HepG2 (cell line): Measurements from ENCODE around the gene SIGLEC7. TPM values are rescaled to one million over a fixed set of nuclear protein-coding genes. Genes with fewer than 3 reads are reported as not detected.

Experiments used
- ATAC-seq: fragments of 200-7000 bp; cut with Tn5 transposase; 3 replicates; pipeline ENCODE4 v1.9.1; 2020; ENCODE audit warnings: mild to moderate bottlenecking, moderate library complexity
- BruUV-seq: library from RNA; stranded (reverse); fragments of 400-500 nt; replicated peaks from 2 replicates; lab custom pipeline; 2021; lab: Mats Ljungman, UMichigan
- CTCF ChIA-PET: fragments of 300-600 bp; formaldehyde crosslinking; extraction: SDS; loops from one replicate; lab custom pipeline; 2021; ENCODE audit warnings: low total read pairs, inconsistent platforms, low intra/inter-chr PET ratio; lab: Yijun Ruan, JAX
- POLR2A ChIA-PET: fragments of 350-600 bp; sonication (Branson Sonifier 250); formaldehyde crosslinking; loops from one replicate; lab custom pipeline; 2020; ENCODE audit warnings: antibody characterized with exemption, inconsistent platforms; lab: Yijun Ruan, JAX
- DNase-seq: peaks from one replicate; pipeline ENCODE4 v3.0.0-alpha.2; 2015; ENCODE audit warnings: low spot score
- FAIRE-seq: peaks from 3 replicates; lab custom pipeline; 2011; peaks lifted over from hg19 to GRCh38; lab: Jason Lieb, UNC
- H2AFZ ChIP-seq: one replicate; pipeline ENCODE4 v1.6.1; 2011; ENCODE audit warnings: low read length, inconsistent platforms
- H3K27ac ChIP-seq: fragments of 300-600 bp; 3 replicates; pipeline ENCODE4 v1.8.0; 2011; ENCODE audit warnings: mixed run types, mild to moderate bottlenecking, mixed read lengths, low read length, inconsistent platforms; ENCODE audit not compliant: insufficient read depth; ENCODE audit errors: extremely low read length
- H3K27me3 ChIP-seq, 2 experiments: fragments of 200-600 bp in 1 of 2; 2 replicates in 1 of 2; 3 replicates in 1 of 2; pipeline versions ENCODE4 v1.6.0 to v1.8.0; 2011; ENCODE audit warnings: low read length in 2 of 2, mild to moderate bottlenecking in 2 of 2, moderate library complexity in 2 of 2, inconsistent platforms in 1 of 2; ENCODE audit not compliant: insufficient read depth in 2 of 2, control insufficient read depth in 1 of 2
- H3K36me3 ChIP-seq, 2 experiments: fragments of 200-600 bp in 1 of 2; replicated peaks in 1 of 2; 2 replicates in 1 of 2; 3 replicates in 1 of 2; pipeline versions ENCODE4 v1.5.1 to v1.8.0; 2011; ENCODE audit warnings: low read length in 2 of 2, inconsistent platforms in 1 of 2; ENCODE audit not compliant: insufficient read depth in 2 of 2, control insufficient read depth in 1 of 2
- H3K4me1 ChIP-seq: 2 replicates; pipeline ENCODE4 v1.5.1; 2012; ENCODE audit warnings: low read length, inconsistent platforms; ENCODE audit not compliant: insufficient read depth
- H3K4me2 ChIP-seq: 2 replicates; pipeline ENCODE4 v1.6.0; 2011; ENCODE audit warnings: low read depth, low read length, inconsistent platforms
- H3K4me3 ChIP-seq, 3 experiments: fragments of 200-600 bp in 1 of 3; sonication (generic), shearing (Covaris generic) in 1 of 3; replicated peaks in 1 of 3; 2 replicates each; pipeline ENCODE4 v1.5.1; 2011 to 2016; ENCODE audit warnings: low read length in 3 of 3, inconsistent platforms in 2 of 3, low read depth in 2 of 3, mild to moderate bottlenecking in 2 of 3, control low read depth in 1 of 3, mixed read lengths in 1 of 3; ENCODE audit not compliant: insufficient read depth in 1 of 3
- H3K79me2 ChIP-seq: one replicate; pipeline ENCODE4 v1.6.1; 2011; ENCODE audit warnings: low read length, inconsistent platforms; ENCODE audit not compliant: insufficient read depth
- H3K9ac ChIP-seq: 2 replicates; pipeline ENCODE4 v1.6.0; 2011; ENCODE audit warnings: mild to moderate bottlenecking, low read depth, low read length, inconsistent platforms; ENCODE audit not compliant: insufficient read depth
- H3K9me3 ChIP-seq: 2 replicates; pipeline ENCODE4 v1.5.1; 2012; ENCODE audit warnings: mild to moderate bottlenecking, low read length
- H4K20me1 ChIP-seq: 2 replicates; pipeline ENCODE4 v1.6.0; 2011; ENCODE audit warnings: inconsistent platforms, mild to moderate bottlenecking, low read length, moderate library complexity; ENCODE audit not compliant: insufficient read depth
- AGO2 ChIP-seq: fragments of 200-400 bp; formaldehyde crosslinking; optimal IDR thresholded peaks from 2 replicates; pipeline ENCODE3; 2017; ENCODE audit warnings: mild to moderate bottlenecking, low read depth, low read length, moderate library complexity
- ATF5 ChIP-seq: sonication (generic); formaldehyde crosslinking; IDR thresholded peaks from 2 replicates; pipeline ENCODE4 v1.4.0; 2020; ENCODE audit warnings: mild to moderate bottlenecking, low read depth, missing genetic modification reagents
- DRAP1 ChIP-seq: IDR thresholded peaks from 2 replicates; pipeline ENCODE4 v1.6.1; 2016; ENCODE audit warnings: missing genetic modification reagents, missing compliant biosample characterization
- IRX3 ChIP-seq: sonication (generic); formaldehyde crosslinking; IDR thresholded peaks from 2 replicates; pipeline ENCODE4 v1.8.1; 2023; ENCODE audit warnings: mild to moderate bottlenecking, low read depth, missing genetic modification reagents, borderline replicate concordance
- KDM5A ChIP-seq: fragments of 200-600 bp; sonication (generic); IDR thresholded peaks from 2 replicates; pipeline ENCODE4 v1.7.0; 2018; ENCODE audit warnings: antibody characterized with exemption, mild to moderate bottlenecking, low read length, borderline replicate concordance
- SNAPC2 ChIP-seq: sonication (generic); formaldehyde crosslinking; IDR thresholded peaks from 2 replicates; pipeline ENCODE4 v1.8.1; 2022; ENCODE audit warnings: mild to moderate bottlenecking, missing genetic modification reagents
- THAP11 ChIP-seq: IDR thresholded peaks from 2 replicates; pipeline ENCODE4 v1.6.1; 2016; ENCODE audit warnings: missing biosample characterization, missing genetic modification reagents
- ZNF124 ChIP-seq: sonication (generic); formaldehyde crosslinking; IDR thresholded peaks from 2 replicates; pipeline ENCODE4 v1.4.0; 2020; ENCODE audit warnings: missing genetic modification reagents
- ZNF234 ChIP-seq: sonication (generic); formaldehyde crosslinking; conservative IDR thresholded peaks from 2 replicates; pipeline ENCODE4 v1.5.1; 2020; ENCODE audit warnings: mild to moderate bottlenecking, missing genetic modification reagents
- ZNF276 ChIP-seq: sonication (generic); formaldehyde crosslinking; IDR thresholded peaks from 2 replicates; pipeline ENCODE4 v1.4.0; 2020; ENCODE audit warnings: mild to moderate bottlenecking, low read depth, missing genetic modification reagents
- ZNF362 ChIP-seq: sonication (generic); formaldehyde crosslinking; IDR thresholded peaks from 2 replicates; pipeline ENCODE4 v1.4.0; 2020; ENCODE audit warnings: missing genetic modification reagents, mild to moderate bottlenecking, borderline replicate concordance
- ZNF558 ChIP-seq: sonication (generic); formaldehyde crosslinking; IDR thresholded peaks from 2 replicates; pipeline ENCODE4 v1.9.0; 2022; ENCODE audit warnings: mild to moderate bottlenecking, missing genetic modification reagents, borderline replicate concordance
- ZNF615 ChIP-seq: sonication (generic); formaldehyde crosslinking; IDR thresholded peaks from 2 replicates; pipeline ENCODE4 v1.5.0; 2020; ENCODE audit warnings: mild to moderate bottlenecking, missing genetic modification reagents, borderline replicate concordance
- ZNF740 ChIP-seq: sonication (generic); formaldehyde crosslinking; IDR thresholded peaks from 2 replicates; pipeline ENCODE4 v1.4.0; 2020; ENCODE audit warnings: missing genetic modification reagents
- ZSCAN5A ChIP-seq: sonication (generic); formaldehyde crosslinking; IDR thresholded peaks from 2 replicates; pipeline ENCODE4 v1.8.0; 2022; ENCODE audit warnings: mild to moderate bottlenecking, missing genetic modification reagents, borderline replicate concordance
- WGBS: methylation state at CpG from one replicate; pipeline ENCODE4 v1.1.6; 2017; ENCODE audit warnings: low lambda C conversion rate; 5-methylcytosine and 5-hydroxymethylcytosine counted together
- in situ Hi-C: cut with HindIII; loops from 2 replicates; pipeline ENCODE4 v1.10.0; 2017; ENCODE audit warnings: low pct_unique_long_range_greater_than_20kb; ENCODE audit not compliant: extremely low pct_ligation_motif_present
- intact Hi-C: fragments of 100-400 bp; cut with micrococcal nuclease; formaldehyde crosslinking; loops from one replicate; pipeline ENCODE4 v1.10.0; 2022; ENCODE audit not compliant: unreplicated experiment
- polyA plus RNA-seq, 8 experiments: library from polyadenylated mRNA; depleted of rRNA in 3 of 8; stranded (reverse) in 7 of 8; unstranded in 1 of 8; fragments of >200 nt; fragmentation: Illumina TruSeq in 4 of 8; extraction: Trizol in 4 of 8; gene quantifications; 2 replicates each; pipeline versions ENCODE4 v1.2.1 to v1.2.3, GENCODE V29; 2011 to 2016; ENCODE audit warnings: low read depth in 4 of 8, missing spikeins in 1 of 8, mixed read lengths in 1 of 8; ENCODE audit not compliant: insufficient read depth in 1 of 8
- total RNA-seq, 5 experiments: library from RNA; depleted of rRNA; stranded (reverse); fragments of >200 nt; fragmentation: Illumina TruSeq; extraction: Trizol; gene quantifications; 2 replicates each; pipeline ENCODE4 v1.2.3, GENCODE V29; 2016; ENCODE audit warnings: low read depth in 1 of 5

Gene SIGLEC7
- total and polyA plus RNA-seq, 2 of the 13 experiments (the other 11 are each of a cell fraction or from before 2014, with no cell fraction given) = not detected

GRCh38 chr19:51200071-51200666 lies 58.1 kb downstream of the SIGLEC7 start:
- Histone ChIP-seq H2AFZ (no peak overlapping the region), H3K4me3 (no peak overlapping the region), H3K4me2 (no peak overlapping the region), H3K27me3 (peaks cover 0 to 17% of the 10 kb centered on the region in 2 experiments; a peak in 3 of 5 replicates), H3K4me1 (no peaks in the 10 kb centered on the region), H3K27ac (no peak overlapping the region), H3K9me3 (no peaks in the 10 kb centered on the region), H3K36me3 (no peaks in the 10 kb centered on the region)
- WGBS = 11% methylated on average over 8 of the region's 10 CpGs
- ChIA-PET CTCF (no interaction called here), POLR2A (no interaction called here)
- in situ Hi-C loops = no loop called here
- no peak for ATAC-seq
- DNase-seq = no peak
- intact Hi-C loops = no loop called here
- FAIRE-seq = no peak
- TF ChIP-seq IRX3 (CRISPR knock-in tag) (no peak), KDM5A (no peak), ATF5 (CRISPR knock-in tag) (no peak), SNAPC2 (CRISPR knock-in tag) (no peak), AGO2 (no peak), ZNF276 (no peak), DRAP1 (CRISPR knock-in tag) (no peak), ZNF615 (CRISPR knock-in tag) (no peak), ZNF124 (CRISPR knock-in tag) (no peak), ZNF234 (CRISPR knock-in tag) (no peak), ZNF362 (no peak), ZSCAN5A (CRISPR knock-in tag) (no peak), ZNF558 (CRISPR knock-in tag) (no peak), ZNF740 (CRISPR knock-in tag) (no peak), THAP11 (CRISPR knock-in tag) (no peak)
- TF ChIP-seq, all 625 proteins: peak for 0
- H3K9ac ChIP-seq = no peak overlapping the region
- H3K79me2 ChIP-seq = no peaks in the 10 kb centered on the region
- H4K20me1 ChIP-seq = no peaks in the 10 kb centered on the region
- BruUV-seq = no TSS peak
